ENCODE measurements around the gene LGALS1. TPM values are rescaled to one million over a fixed set of nuclear protein-coding genes. Genes with fewer than 3 reads are reported as not detected.

The LGALS1 gene
- total RNA-seq, 3 donors from 2014 or later, result 23.5 to 39.5 (median 24.9) TPM

- H3K4me1 Mint-ChIP-seq (ENCODE audit: low read depth), result no peaks in the 10 kb centered on the region
Observed at GRCh38 chr22:37726241-37726887, 50.9 kb downstream of the LGALS1 start.

DNA sequence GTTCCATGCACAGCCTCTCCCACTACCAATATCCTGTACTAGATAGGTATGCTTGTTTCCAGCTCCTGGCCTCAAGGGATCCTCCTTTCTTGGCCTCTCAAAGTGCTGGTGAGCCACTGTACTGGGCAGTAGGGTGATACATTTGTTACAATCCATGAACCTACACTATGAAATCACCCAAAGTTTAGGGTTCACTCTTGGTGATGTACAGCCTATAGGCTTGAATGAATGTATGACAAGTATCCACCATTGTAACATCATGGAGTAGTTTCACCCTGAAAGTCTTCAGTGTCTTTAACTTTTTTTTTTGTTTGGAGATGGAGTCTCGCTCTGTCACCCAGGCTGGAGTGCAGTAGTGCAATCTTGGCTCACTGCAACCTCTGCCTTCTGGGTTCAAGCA lies 53.2 kb downstream of the LGALS1 start:
- Mint-ChIP-seq H3K4me1 (ENCODE audit: low read depth) (no peaks in the 10 kb centered on the region), H3K27me3 (ENCODE audit: low read depth) (no peaks in the 10 kb centered on the region), H3K4me3 (no peak overlapping the region), H3K9me3 (no peaks in the 10 kb centered on the region), H3K36me3 (ENCODE audit: insufficient read depth) (peaks cover 3% of the 10 kb centered on the region)
- DNase-seq (no peak), ATAC-seq (no peak)

More at GRCh38 chr22:37726241-37726887, 50.9 kb downstream of the LGALS1 start:
- H3K27me3 Mint-ChIP-seq (ENCODE audit: low read depth), result no peaks in the 10 kb centered on the region
- ATAC-seq (no peak), DNase-seq (no peak)
- H3K4me3 Mint-ChIP-seq, result no peak overlapping the region
- peaks cover 3% of the 10 kb centered on the region for H3K36me3 Mint-ChIP-seq (ENCODE audit: insufficient read depth)
- no peaks in the 10 kb centered on the region for H3K9me3 Mint-ChIP-seq

Other genes starting within 250 kb of the LGALS1 start
- gene ELFN2, start 248.2 kb upstream of the LGALS1 start, total RNA-seq, result under 1 TPM; 0.03 to 0.33 (median 0.05) TPM
- gene MFNG, start 189.3 kb upstream of the LGALS1 start, total RNA-seq, result 100 to 1,000 TPM; 157 to 188 (median 184) TPM
- under 1 TPM in 2 of 3 donors, not detected in 1; 0.26 to 0.35 TPM for gene CARD10, start 156.2 kb upstream of the LGALS1 start, total RNA-seq
- gene CDC42EP1, start 115.2 kb upstream of the LGALS1 start, total RNA-seq, result under 1 TPM; 0.13 to 0.42 (median 0.35) TPM
- gene LGALS2, start 95.5 kb upstream of the LGALS1 start, total RNA-seq, result not detected
- 10 to 100 TPM; 73.3 to 79.5 (median 77.3) TPM for gene GGA1, start 66.8 kb upstream of the LGALS1 start, total RNA-seq
- 10 to 100 TPM; 51.1 to 54.3 (median 52.5) TPM for gene SH3BP1, start 36.0 kb upstream of the LGALS1 start, total RNA-seq
- gene PDXP, start 16.9 kb upstream of the LGALS1 start, total RNA-seq, result 10 to 100 TPM; 39.0 to 50.2 (median 43.7) TPM
- gene NOL12, start 10.7 kb downstream of the LGALS1 start, total RNA-seq, result 10 to 100 TPM; 58.7 to 66.4 (median 65.2) TPM
- 10 to 100 TPM; 14.9 to 19.0 (median 17.2) TPM for gene TRIOBP, start 21.4 kb downstream of the LGALS1 start, total RNA-seq
- gene GCAT, start 132.3 kb downstream of the LGALS1 start, total RNA-seq, result 10 to 100 TPM in 1 of 3 donors, 1 to 10 TPM in 2; 6.5 to 12.3 (median 8.6) TPM
- not detected for gene GALR3, start 147.7 kb downstream of the LGALS1 start, total RNA-seq
- gene ANKRD54, start 168.7 kb downstream of the LGALS1 start, total RNA-seq, result 10 to 100 TPM; 28.0 to 30.4 (median 29.7) TPM
- gene EIF3L, start 173.8 kb downstream of the LGALS1 start, total RNA-seq, result 100 to 1,000 TPM; 448 to 518 (median 461) TPM
- 10 to 100 TPM; 16.0 to 16.2 (median 16.0) TPM for gene MICALL1, start 230.7 kb downstream of the LGALS1 start, total RNA-seq

Measured in activated T-cell treated with anti-CD3 and anti-CD28 coated beads, Interleukin-2, amount 50 U/mL, for 4 hours (primary cell).